HG03342 (cell line): ENCODE measurements around the gene MLKL.

Source experiments
- ATAC-seq: cut with Tn5 transposase; IDR thresholded peaks from one replicate; pipeline ENCODE4 v1.9.1; 2021; ENCODE audit warnings: mild to moderate bottlenecking, moderate library complexity; ENCODE audit not compliant: unreplicated experiment

Gene MLKL

DNA sequence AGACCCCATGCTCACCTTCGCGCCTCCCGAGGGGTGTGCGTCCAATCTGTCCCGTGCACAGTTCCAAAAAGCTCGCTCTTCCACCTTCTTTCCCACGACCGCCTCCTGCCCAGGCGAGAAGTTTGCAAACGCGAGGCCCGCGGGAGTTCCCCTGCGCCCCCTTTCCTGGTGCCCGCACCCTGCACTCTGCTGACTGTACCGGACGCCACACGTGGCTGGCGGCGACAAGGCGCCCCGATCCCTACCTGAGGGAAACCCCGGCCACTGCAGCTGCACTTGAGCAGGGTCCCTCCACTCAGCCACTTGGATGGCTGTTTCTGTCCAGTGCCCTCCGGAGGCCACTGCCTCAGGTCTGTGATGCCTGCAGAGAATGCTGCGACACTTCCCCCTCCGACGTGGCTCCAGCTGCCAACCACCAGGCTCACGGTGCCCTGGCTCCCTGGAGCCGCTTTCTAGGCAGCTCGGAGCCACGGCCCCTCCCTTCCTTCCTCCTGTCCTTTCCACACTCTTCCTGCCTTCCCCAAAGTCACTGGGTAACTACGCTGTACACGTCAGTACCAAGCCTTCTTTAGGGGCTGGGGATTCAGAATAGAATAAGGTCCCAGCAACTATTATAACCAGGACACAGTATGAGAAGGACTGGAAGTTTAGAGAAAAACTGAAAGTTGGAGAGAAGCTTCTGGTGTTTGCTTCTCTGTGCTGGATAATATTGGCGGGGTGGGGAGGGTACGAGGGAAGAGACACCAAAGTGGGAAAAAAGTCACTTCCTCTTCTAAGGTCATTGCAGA lies at the start of gene MLKL:
TSS of gene MLKL (minus strand) at position 425 of the 788 bp plus-strand sequence. CDS start 5,105 bp downstream, outside the sequence.
- ATAC-seq, result peak; percentile 43

DNA sequence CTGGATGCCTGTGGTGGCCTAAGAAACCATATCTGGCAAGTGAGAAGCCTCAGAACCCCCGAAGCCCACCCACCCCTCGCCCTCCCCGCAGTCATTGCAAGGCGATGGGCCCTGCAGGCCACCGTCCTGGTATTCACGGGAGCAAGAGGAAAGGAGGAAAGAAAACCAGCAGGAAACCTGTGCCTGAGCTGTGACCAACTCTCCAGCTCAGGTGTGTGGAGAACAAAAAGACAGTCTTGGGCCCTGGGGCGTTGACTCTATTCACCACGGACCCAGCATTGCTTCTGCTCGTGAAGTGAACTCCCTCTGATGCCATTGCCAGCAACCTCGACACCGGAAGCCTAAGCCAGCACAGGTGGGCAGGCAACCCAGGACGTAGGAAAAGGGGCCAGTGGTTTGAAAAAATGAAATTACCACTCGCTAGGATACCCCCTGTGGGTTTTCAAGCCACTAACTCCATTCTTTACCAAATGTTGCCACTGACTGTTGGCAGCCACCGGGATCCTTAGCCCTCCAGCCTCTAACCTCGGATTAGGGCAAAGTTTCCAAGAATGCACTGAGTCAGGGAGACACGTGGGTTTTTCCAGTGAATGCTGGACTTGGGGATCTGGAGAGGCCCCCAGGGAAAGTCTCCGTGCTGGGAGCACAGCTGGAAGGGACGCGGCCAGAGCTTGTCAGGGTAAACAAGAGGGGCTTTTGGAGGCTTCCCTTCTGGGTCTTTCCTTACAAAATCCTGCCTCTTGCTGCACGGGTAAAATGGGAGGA lies 48.8 kb upstream of the MLKL start:
- ATAC-seq, result no peak

DNA sequence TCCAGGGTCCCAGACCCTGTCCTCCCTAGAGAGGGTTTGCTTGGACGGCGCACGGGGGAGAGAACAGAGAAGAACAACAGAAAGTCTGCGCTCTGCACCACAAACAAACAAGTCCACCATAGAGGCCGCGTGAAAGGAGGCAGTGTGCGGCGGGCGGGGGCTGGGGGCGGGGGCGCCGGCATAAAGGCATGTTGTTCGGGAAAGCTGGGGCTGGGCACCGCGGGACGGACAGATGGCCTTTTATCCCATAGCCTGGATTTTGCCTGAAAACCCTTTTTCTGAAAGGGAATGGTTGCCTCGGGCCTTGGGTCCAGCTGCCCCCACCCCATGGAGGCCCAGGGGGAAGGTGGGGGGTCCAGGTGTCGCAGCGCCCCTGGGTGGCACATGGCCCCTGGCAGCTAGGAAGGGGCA lies 48.0 kb upstream of the MLKL start:
- no peak for ATAC-seq

DNA sequence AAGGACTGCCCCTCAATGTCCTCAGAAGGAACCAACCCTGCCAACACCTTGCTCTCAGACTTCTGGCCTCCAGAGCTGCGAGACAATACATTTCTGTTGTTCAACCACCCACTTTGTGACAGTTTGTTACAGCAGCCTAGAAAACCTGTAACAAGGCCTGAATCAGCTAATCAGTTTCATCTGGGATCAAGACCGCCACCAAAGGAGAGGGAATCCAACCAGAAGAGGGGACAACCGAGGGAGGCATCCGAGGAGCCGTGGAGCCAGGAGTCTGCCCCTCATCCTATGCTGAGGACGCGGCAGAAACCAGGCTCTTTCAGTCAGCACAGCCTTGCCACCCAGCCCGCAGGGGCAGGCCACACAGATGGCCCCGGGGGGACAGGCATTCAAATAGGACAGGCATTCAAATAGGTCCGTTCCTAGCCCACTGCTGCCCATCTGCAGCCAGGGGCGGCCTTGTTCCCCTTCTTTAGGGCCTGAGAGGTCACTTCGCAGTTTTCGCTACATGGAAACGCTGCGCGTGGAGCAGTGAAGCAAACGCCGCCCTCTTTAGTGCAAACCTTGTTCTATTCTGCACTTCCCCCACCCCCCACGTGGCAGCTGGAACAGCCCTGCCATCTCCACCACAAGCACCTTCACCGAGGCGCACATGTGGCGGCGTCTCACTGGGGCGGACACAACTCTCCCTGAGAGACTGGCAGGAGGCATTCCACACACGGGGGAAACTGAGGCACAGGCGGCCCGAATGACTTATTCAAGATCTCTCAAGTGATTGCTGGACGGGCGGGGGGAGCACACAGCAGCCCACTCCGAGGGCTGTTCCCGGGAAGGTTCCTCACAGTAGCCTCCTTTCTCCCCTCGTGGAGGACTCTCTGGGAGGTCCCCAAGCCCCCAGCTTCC lies 47.3 kb upstream of the MLKL start:
- no peak for ATAC-seq

DNA sequence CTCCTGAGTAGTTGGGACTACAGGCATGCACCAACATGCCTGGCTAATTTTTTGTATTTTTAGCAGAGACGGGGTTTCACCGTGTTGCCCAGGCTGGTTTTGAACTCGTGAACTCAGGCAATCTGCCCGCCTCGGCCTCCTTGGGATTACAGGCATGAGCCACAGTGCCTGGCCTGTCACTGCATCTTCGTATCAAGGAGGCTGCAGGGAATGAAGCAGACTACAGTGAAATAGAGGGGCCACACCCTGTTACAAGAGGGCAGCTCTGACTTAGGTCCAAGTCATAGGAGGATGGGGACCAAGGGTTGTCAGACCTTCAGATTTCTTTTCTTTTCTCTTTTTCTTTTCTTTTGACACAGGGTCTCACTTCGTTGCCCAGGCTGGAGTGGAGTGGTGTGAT lies 45.3 kb upstream of the MLKL start:
- ATAC-seq, result no peak

DNA sequence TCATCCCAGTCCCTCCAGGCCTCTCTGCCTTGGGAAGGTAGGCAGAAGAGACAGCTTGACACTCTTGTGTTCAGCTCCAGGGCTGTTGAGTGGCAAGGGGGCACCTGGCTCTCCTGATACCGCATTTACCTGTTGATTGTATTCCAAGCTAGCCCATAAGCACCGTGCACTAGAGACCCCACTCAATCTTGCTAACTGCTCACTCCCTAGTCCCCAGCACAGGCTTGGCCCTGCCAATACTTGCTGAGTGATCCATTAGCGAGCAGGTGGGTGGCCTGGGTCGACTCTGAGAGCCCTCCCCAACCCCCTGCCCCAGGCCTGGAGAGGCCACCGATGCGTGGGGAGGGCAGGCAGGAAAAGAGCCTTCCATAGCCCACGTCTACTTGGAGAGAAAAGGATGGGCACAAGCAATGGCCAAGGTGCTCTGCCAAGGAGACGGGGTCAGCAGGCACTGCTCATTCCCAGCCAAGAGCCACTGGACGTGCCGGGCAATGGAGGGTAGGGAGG lies 44.5 kb upstream of the MLKL start:
- ATAC-seq, result no peak

DNA sequence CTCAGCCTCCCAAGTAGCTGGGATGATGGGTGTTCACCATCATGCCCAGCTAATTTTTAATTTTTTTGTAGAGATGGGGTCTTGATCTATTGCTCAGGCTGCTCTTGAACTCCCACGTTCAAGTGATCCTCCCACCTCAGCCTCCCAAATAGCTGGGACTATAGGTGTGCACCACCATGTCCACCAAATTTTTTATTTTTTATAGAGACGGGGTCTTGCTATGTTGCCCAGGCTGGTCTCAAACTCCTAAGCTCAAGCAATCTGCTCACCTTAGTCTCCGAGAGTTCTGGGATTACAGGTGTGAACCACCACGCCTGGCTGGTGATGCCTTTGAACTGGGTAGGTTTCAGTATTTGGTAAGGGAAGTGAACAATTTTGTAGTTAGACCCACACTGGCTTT lies 43.9 kb upstream of the MLKL start:
- ATAC-seq, result no peak

DNA sequence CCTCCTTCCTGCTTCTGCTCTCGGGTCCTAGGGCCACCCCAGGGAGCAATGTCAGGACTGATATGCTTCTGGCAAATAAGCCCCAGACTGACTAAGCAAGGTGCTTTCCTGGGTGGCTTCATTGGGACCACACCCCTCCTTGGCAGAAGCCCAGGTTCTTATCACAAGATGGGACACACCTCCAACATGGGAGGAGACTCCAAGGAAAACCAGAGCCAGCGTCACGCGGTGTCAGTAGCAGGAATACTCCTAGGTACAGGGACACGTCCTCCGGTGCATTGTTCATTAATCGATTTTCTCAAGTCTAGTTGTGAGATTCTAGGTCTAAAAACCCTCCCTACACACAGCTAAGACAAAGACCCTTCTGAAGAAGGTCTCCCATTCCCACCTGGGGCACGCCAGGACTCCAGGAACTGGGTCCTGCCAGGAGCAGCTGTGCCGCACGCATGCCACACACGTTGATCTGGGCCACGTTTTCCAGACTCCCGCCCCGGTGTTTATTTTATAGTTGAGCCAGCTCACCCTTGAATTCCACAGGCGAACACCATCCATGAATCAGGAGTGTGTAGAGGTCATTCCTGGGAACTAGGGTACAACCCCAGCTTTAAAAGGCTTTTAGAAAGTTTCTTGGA lies 43.1 kb upstream of the MLKL start:
- ATAC-seq, result no peak

DNA sequence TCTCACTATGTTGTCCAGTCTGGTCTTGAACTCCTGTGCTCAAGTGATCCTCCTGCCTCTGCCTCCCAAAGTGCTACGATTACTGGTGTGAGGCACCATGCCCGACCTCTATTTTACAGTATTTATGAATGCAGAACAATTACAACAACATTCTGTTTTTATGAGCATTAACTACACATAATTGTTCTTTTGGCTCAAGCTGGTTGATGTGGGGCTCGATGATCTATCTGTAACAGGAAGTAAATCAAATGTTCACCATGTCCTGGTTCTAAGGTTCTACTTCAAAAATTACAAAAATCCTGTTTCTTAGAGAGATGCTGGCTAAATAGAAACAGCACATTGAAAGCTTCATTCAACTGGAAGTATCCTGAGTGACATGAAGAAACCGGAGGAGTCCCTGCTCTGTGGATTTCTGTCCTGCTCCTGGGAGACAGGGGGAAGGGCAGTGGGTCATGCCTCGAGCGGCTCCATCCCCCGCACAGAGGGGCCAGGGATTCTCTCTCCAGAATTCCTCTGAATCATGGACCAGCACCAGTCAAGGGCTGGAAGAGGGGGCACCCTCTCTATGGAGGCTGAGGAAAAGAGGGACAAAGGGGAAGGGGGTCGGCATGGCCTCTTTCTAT lies 42.5 kb upstream of the MLKL start:
- ATAC-seq, result no peak

DNA sequence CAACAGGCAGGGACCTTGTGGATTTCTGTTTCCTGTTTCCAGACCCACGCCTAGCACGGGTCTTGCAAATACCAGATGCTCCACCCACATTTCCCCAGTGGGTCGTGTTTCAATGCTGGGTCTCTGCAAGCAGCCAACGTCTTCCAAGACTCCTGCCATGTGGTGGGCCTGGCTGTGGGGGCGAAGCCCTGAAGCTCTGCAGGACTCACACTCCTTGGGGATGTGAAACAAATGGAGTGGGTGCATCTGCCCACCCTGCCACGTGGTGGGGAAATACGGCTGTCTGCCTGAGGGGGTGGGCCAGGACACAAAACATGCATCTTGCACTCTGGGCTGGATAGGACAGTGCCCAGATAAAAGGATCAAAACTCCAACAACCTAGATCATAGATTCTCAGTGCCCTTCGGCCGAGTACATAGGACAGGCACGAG lies 41.4 kb upstream of the MLKL start:
- no peak for ATAC-seq

DNA sequence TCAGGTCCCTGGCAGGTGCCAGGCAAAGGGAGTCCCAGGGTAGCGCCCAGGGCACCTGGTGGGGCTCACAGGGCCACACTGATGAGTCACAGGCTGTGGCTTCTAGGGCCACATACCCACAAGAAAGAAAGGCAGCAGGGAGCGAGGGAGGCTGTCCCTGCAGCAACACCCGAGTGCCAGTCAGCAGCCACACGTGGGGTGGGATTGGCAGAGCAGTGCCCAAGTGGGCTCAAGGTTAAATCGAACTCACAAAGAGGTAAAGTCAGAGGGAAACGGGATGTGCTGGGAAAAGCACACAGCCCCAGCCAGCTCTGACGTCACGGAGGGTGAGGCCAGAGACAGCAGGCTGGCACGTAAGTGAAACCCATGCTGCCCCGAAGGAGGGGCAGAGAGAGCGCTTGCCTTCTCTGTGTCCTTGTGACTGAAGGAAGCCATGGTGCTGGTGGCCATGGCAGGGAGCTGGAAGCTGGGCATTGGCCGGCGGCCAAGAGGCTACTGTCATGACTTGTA lies 40.2 kb upstream of the MLKL start:
- ATAC-seq, result no peak

DNA sequence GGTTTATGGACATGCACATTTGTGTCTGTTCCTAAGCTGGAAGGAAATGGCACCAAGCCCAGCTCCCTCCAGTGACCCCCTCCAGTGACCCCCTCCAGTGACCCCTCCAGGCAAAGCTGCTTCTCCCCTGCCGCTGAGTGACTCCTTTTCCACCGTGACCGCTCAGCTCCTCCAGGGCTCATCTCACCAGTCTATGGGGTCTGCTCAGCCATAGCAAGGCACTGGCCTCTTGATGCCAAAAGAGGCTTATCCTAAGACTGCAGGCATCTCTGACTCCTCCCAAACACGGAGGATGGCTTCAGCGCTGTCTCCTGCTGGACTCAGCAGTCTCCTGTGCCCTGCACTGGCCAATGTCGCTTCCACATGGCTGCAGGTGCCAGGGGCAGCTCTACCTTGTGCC lies 38.6 kb upstream of the MLKL start:
- no peak for ATAC-seq

DNA sequence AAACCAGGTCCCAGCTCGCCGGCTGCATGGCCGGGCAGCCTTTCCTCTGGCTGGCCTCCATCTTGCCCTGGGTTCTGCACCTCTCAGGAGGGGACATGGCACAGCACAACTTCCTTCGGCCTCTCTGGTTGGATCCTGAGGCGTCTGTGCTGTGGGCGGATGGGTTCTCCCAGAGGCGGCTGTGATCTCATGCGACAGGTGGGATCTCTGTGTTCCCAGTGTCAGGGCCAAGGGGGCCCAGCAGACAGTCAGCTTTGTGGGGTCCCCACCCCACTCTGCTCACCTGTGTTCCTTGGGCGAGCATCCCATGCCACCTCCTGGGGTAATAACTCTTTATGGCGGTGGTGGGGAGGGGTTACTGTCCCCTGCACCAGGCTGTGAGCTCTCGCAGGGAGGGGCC lies 38.2 kb upstream of the MLKL start:
- ATAC-seq, result no peak

DNA sequence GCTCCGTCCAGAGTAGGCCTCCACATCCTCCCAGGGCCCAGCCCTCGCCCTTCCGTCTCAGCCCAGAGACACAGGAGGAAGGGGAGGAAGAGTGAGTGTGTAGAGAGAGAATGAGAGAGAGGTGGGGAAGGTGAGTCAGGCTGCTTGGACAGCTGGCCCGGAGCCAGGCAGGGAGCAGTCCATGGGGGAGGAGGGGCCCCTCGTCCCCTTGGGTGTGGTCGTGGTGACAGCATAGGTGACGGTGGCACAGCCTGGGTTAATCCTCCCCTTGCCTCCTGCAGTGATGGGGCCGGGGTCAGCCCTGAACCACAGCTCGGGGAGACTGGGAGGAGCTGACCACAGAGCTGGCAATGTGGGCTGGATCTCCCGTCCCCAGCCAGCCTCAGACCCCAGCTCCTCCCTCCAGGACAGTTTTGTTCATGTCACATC lies 37.5 kb upstream of the MLKL start:
- ATAC-seq, result no peak

DNA sequence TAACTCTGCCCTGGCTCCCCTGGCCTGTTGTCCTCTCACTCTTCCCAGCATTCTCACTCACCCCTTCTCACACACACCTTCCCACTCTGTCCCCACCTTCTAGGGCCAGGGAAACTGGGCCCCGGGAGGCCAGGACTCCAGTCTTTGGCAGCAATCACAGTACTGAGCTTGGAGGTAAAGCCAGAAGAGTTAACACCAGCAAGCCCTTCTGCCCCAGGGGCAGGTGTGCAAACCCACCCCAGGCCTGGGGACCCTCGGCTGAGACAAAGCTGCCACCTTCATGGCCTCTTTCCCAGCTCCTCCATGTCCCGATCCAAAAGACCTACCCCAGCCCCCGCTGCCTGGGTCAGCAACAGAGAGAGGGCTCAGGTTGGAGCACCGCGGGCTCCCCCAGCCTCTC lies 36.9 kb upstream of the MLKL start:
- ATAC-seq, result no peak

DNA sequence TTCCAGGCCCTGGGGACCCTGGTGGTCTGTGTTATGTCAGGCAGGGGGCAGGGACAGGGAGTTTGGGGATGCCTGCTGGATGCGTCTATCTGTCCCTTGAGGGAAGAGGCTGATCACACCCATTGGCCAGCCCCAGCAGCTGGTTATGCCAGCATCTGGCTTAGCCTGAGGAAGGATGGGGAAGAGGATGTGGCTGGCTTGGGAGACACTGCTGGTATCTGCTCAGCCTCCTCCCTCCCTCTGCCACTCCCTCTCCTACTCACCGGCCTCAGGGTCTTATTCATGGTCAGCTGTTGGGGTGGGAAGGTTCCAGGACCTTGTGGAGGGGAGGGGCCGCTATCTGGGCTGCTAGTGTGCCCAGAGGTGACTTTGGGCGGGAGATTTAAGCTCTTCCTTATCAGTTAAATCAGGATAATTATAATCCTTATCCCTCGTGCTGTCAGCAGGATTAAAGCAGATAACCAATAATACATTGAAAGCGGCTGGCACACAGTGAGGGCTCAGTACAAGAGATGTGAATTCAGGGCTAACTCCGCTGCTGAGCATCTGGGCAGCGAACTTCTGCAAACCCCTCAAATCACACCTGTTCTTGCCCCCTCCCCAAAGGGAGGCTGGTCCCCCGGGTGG lies 36.0 kb upstream of the MLKL start:
- no peak for ATAC-seq

DNA sequence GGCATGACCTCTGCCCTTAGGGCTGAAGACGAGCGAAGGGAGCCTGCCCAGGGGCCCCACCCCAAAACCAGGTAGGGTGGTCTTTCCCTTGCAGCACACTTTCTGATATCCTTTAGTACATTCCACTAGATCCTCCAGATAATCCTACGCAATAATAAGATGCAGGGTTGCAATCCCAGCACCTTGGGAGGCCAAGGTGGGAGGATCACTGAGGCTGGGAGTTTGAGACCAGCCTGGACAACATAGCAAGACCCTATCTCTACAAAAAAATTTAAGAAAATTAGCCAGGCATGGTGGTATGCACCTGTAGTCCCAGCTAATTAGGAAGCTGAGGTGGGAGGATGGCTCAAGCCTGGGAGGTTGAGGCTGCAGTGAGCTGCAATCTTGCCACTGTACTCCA lies 34.9 kb upstream of the MLKL start:
- ATAC-seq, result no peak

DNA sequence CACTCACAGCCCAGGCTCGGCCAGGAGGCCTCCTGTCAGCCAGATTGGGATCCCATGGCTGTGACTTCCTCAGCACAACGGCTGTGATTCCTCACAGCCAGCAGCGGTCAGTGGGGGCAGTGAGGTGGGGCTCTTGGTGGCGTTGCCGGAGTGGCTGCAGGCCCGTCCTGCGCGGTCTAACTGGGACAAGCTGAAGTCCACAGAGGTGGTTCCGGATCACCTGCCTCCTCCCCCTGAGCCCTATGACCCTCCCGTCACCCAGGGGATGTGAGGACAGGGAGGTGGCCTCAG lies 34.4 kb upstream of the MLKL start:
- no peak for ATAC-seq

DNA sequence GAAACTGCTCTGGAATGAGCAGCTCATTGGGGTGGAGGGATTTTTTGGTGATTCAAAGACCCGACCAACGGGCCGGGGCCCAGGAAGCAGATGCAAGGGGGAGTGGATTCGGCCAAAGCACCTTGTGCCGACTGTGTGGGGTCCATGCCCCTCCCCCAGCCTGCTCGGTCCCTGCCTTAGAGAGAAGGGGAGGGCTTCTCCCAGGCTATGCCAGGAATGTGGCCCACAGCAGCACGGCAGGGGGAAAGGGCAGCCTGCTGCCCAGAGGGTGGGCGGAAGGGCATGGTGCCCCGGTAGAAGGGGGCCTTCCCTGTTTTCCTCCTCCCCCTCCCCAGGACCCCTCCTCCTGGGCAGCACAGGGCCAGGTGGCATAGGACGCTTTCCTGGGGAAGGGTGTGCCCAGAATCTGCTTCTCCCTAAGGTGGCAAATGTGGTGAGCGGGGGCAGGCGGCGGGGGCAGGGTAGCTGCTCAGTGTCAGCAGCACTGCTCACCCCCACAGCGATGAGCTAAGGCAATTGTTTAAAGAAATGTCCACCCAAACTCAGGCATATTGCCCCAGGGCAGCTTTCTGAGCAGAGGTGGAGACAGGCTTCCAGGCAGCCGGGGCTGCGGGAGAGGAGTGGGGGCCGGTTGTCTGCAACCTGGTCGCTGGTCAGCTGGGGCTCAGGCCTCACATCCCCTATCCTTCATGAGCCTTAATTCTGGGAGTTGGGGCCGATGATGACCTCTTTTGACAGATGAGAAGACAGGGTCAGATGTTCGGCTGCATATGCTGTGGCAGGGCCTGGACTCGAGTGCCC lies 33.9 kb upstream of the MLKL start:
- no peak for ATAC-seq
